Stomach smooth muscle (tissue), 2 donors: Measurements from ENCODE around the gene TMEM260.
"Not testable (repeated sequence)": the region's sequence is repeated elsewhere in the genome, so short reads cannot be mapped to it uniquely, and the experiment has no call there.

Experiments
- H3K27ac ChIP-seq: one replicate; pipeline ENCODE4 v1.7.0; 2013; ENCODE audit warnings: mild to moderate bottlenecking, low read length, inconsistent platforms
- H3K27me3 ChIP-seq, 2 donors: one replicate each; pipeline ENCODE4 v1.7.0; 2013; ENCODE audit warnings: low read length in 2 of 2; ENCODE audit not compliant: insufficient read depth in 2 of 2, control insufficient read depth in 1 of 2
- H3K36me3 ChIP-seq, 2 donors: one replicate each; pipeline ENCODE4 v1.7.0; 2013; ENCODE audit warnings: low read length in 2 of 2; ENCODE audit not compliant: control insufficient read depth in 2 of 2, insufficient read depth in 2 of 2
- H3K4me1 ChIP-seq: one replicate; pipeline ENCODE4 v1.7.0; 2013; ENCODE audit warnings: low read length; ENCODE audit not compliant: control insufficient read depth, insufficient read depth
- H3K4me3 ChIP-seq, 2 donors: one replicate each; pipeline ENCODE4 v1.7.0; 2013; ENCODE audit warnings: low read length in 2 of 2
- H3K9ac ChIP-seq, 2 donors: one replicate each; pipeline ENCODE4 v1.7.0; 2013; ENCODE audit warnings: low read length in 2 of 2, mild to moderate bottlenecking in 1 of 2
- H3K9me3 ChIP-seq, 2 donors: one replicate each; pipeline ENCODE4 v1.7.0; 2013; ENCODE audit warnings: low read length in 2 of 2; ENCODE audit not compliant: control insufficient read depth in 2 of 2
- donor health status: healthy.
- donor health status: Pancreatic carcinoma.

Gene TMEM260

GRCh38 chr14:56598519-56598918 lies 18.9 kb downstream of the TMEM260 start:
- Histone ChIP-seq H3K27me3 (no peaks in the 10 kb centered on the region), H3K27ac (no peak overlapping the region), H3K36me3 (no peaks in the 10 kb centered on the region), H3K9ac (no peak overlapping the region), H3K9me3 (no peaks in the 10 kb centered on the region), H3K4me1 (no peaks in the 10 kb centered on the region), H3K4me3 (no peak overlapping the region)

- H3K27ac ChIP-seq = no peak overlapping the region
- no peaks in the 10 kb centered on the region for H3K9me3 ChIP-seq
- H3K27me3 ChIP-seq = no peaks in the 10 kb centered on the region
- H3K4me3 ChIP-seq = no peak overlapping the region
- no peaks in the 10 kb centered on the region for H3K4me1 ChIP-seq
- no peak overlapping the region for H3K9ac ChIP-seq
- H3K36me3 ChIP-seq = peaks cover 4 to 6% of the 10 kb centered on the region in 2 donors
Observed at GRCh38 chr14:56603648-56604047, 24.1 kb downstream of the TMEM260 start.

- Histone ChIP-seq H3K9ac (no peak overlapping the region), H3K9me3 (no peaks in the 10 kb centered on the region), H3K27me3 (no peaks in the 10 kb centered on the region), H3K4me1 (no peaks in the 10 kb centered on the region), H3K4me3 (no peak overlapping the region), H3K36me3 (peaks cover 11 to 21% of the 10 kb centered on the region in 2 donors), H3K27ac (no peak overlapping the region)
Observed at GRCh38 chr14:56608689-56609088, 29.1 kb downstream of the TMEM260 start.

- not testable (repeated sequence) for H3K27me3 ChIP-seq, H3K27ac ChIP-seq, H3K9me3 ChIP-seq, H3K9ac ChIP-seq, H3K4me3 ChIP-seq, H3K4me1 ChIP-seq
- peaks cover 11 to 34% of the 10 kb centered on the region in 2 donors for H3K36me3 ChIP-seq
Observed at GRCh38 chr14:56611663-56612062, 32.1 kb downstream of the TMEM260 start.

- Histone ChIP-seq H3K27ac (no peak overlapping the region), H3K36me3 (peaks cover 15 to 32% of the 10 kb centered on the region in 2 donors), H3K4me3 (no peak overlapping the region), H3K9me3 (no peaks in the 10 kb centered on the region), H3K9ac (no peak overlapping the region), H3K27me3 (no peaks in the 10 kb centered on the region), H3K4me1 (no peaks in the 10 kb centered on the region)
Observed at GRCh38 chr14:56617084-56617483, 37.5 kb downstream of the TMEM260 start.

- Histone ChIP-seq H3K9me3 (no peaks in the 10 kb centered on the region), H3K36me3 (peaks cover 20 to 27% of the 10 kb centered on the region in 2 donors), H3K4me3 (no peak overlapping the region), H3K4me1 (no peaks in the 10 kb centered on the region), H3K27me3 (no peaks in the 10 kb centered on the region), H3K9ac (no peak overlapping the region), H3K27ac (no peak overlapping the region)
Observed at GRCh38 chr14:56630707-56631106, 51.1 kb downstream of the TMEM260 start.

- Histone ChIP-seq H3K27ac (no peak overlapping the region), H3K4me1 (no peaks in the 10 kb centered on the region), H3K4me3 (no peak overlapping the region), H3K9ac (no peak overlapping the region), H3K36me3 (peaks cover 31 to 34% of the 10 kb centered on the region in 2 donors), H3K9me3 (no peaks in the 10 kb centered on the region), H3K27me3 (no peaks in the 10 kb centered on the region)
Observed at GRCh38 chr14:56632195-56632594, 52.6 kb downstream of the TMEM260 start.

- Histone ChIP-seq H3K27ac (no peak overlapping the region), H3K4me1 (no peaks in the 10 kb centered on the region), H3K27me3 (no peaks in the 10 kb centered on the region), H3K4me3 (no peak overlapping the region), H3K9ac (no peak overlapping the region), H3K9me3 (no peaks in the 10 kb centered on the region), H3K36me3 (peaks cover 40 to 47% of the 10 kb centered on the region in 2 donors)
Observed at GRCh38 chr14:56633544-56633943, 53.9 kb downstream of the TMEM260 start.

GRCh38 chr14:56635041-56635440 lies 55.4 kb downstream of the TMEM260 start:
- no peaks in the 10 kb centered on the region for H3K27me3 ChIP-seq
- peaks cover 46 to 60% of the 10 kb centered on the region in 2 donors for H3K36me3 ChIP-seq
- H3K9me3 ChIP-seq = no peaks in the 10 kb centered on the region
- H3K27ac ChIP-seq = no peak overlapping the region
- H3K4me3 ChIP-seq = no peak overlapping the region
- H3K4me1 ChIP-seq = no peaks in the 10 kb centered on the region
- no peak overlapping the region for H3K9ac ChIP-seq

GRCh38 chr14:56647493-56647892 lies 67.9 kb downstream of the TMEM260 start:
- no peak overlapping the region for H3K27ac ChIP-seq
- no peaks in the 10 kb centered on the region for H3K9me3 ChIP-seq
- H3K9ac ChIP-seq = no peak overlapping the region
- peaks cover 0 to 8% of the 10 kb centered on the region in 2 donors for H3K36me3 ChIP-seq
- H3K4me1 ChIP-seq = no peaks in the 10 kb centered on the region
- H3K27me3 ChIP-seq = no peaks in the 10 kb centered on the region
- no peak overlapping the region for H3K4me3 ChIP-seq

- Histone ChIP-seq H3K4me1 (no peaks in the 10 kb centered on the region), H3K36me3 (peaks cover 0 to 8% of the 10 kb centered on the region in 2 donors), H3K4me3 (no peak overlapping the region), H3K9me3 (no peaks in the 10 kb centered on the region), H3K27me3 (no peaks in the 10 kb centered on the region), H3K27ac (no peak overlapping the region), H3K9ac (no peak overlapping the region)
Observed at GRCh38 chr14:56648508-56649301, 69.1 kb downstream of the TMEM260 start.
